Loucy (cell line): ENCODE data around the gene LNPEP.

ENCODE experiments used
- H2AFZ ChIP-seq: fragments of 200-600 bp; sonication (generic); 2 replicates; pipeline ENCODE4 v1.6.0; 2016; ENCODE audit warnings: antibody characterized with exemption, mild to moderate bottlenecking, low read length, moderate library complexity
- H3F3A ChIP-seq: fragments of 200-600 bp; 2 replicates; pipeline ENCODE4 v1.6.0; 2016; ENCODE audit warnings: antibody characterized with exemption, low read depth, mild to moderate bottlenecking
- H3K27me3 ChIP-seq: fragments of 200-600 bp; sonication (generic); 2 replicates; pipeline ENCODE4 v1.6.1; 2014; ENCODE audit warnings: low read length, mild to moderate bottlenecking; ENCODE audit not compliant: insufficient read depth, poor library complexity, severe bottlenecking
- H3K36me3 ChIP-seq: fragments of 200-600 bp; sonication (generic); 2 replicates; pipeline ENCODE4 v1.6.1; 2016; ENCODE audit warnings: low read length; ENCODE audit not compliant: insufficient read depth
- H3K4me1 ChIP-seq: fragments of 200-600 bp; sonication (generic); 2 replicates; pipeline ENCODE4 v1.5.1; 2014; ENCODE audit warnings: low read length, mild to moderate bottlenecking; ENCODE audit not compliant: insufficient read depth, poor library complexity, severe bottlenecking
- H3K4me2 ChIP-seq: fragments of 200-600 bp; sonication (generic); 2 replicates; pipeline ENCODE4 v1.6.0; 2014; ENCODE audit warnings: antibody characterized with exemption, low read length, low read depth, mild to moderate bottlenecking; ENCODE audit not compliant: poor library complexity, severe bottlenecking
- H3K4me3 ChIP-seq: fragments of 200-600 bp; sonication (generic); 2 replicates; pipeline ENCODE4 v1.5.1; 2014; ENCODE audit warnings: low read length, mild to moderate bottlenecking, mixed read lengths; ENCODE audit not compliant: poor library complexity, severe bottlenecking
- H3K79me2 ChIP-seq: fragments of 200-600 bp; sonication (generic); 2 replicates; pipeline ENCODE4 v1.6.1; 2014; ENCODE audit warnings: low read length; ENCODE audit not compliant: insufficient read depth
- H3K9ac ChIP-seq: fragments of 200-600 bp; sonication (generic); 2 replicates; pipeline ENCODE4 v1.6.0; 2014; ENCODE audit warnings: mild to moderate bottlenecking, low read depth, low read length, moderate library complexity; ENCODE audit not compliant: poor library complexity, severe bottlenecking
- H3K9me2 ChIP-seq: fragments of 200-600 bp; sonication (generic); replicated peaks from 2 replicates; pipeline ENCODE4 v1.6.1; 2016; ENCODE audit warnings: low read depth, low read length, mixed read lengths
- H3K9me3 ChIP-seq: fragments of 200-600 bp; sonication (generic); 2 replicates; pipeline ENCODE4 v1.6.1; 2014; ENCODE audit warnings: mild to moderate bottlenecking, antibody characterized with exemption, low read length, low read depth; ENCODE audit not compliant: insufficient read depth
- H4K20me1 ChIP-seq: fragments of 200-600 bp; sonication (generic); 2 replicates; pipeline ENCODE4 v1.6.0; 2014; ENCODE audit warnings: antibody characterized with exemption, low read length, mild to moderate bottlenecking; ENCODE audit not compliant: insufficient read depth, poor library complexity, severe bottlenecking
- CTCF ChIP-seq: fragments of 200-600 bp; sonication (generic); conservative IDR thresholded peaks from 2 replicates; pipeline ENCODE4 v1.5.1; 2014; ENCODE audit warnings: mild to moderate bottlenecking, antibody characterized with exemption, low read length
- EZH2phosphoT487 ChIP-seq: fragments of 200-600 bp; IDR thresholded peaks from 2 replicates; pipeline ENCODE4 v1.6.1; 2018; ENCODE audit warnings: antibody characterized with exemption, mild to moderate bottlenecking, moderate library complexity, borderline replicate concordance

LNPEP gene

GRCh38 chr5:97021416-97021815, 85.5 kb downstream of the LNPEP start:
- Histone ChIP-seq H3K4me2 (no peak overlapping the region), H3K79me2 (no peaks in the 10 kb centered on the region), H3K9me3 (no peaks in the 10 kb centered on the region), H3K9me2 (no peaks in the 10 kb centered on the region), H3F3A (peaks cover 5% of the 10 kb centered on the region; the same call in 1 of the 2 replicates), H4K20me1 (no peaks in the 10 kb centered on the region), H3K9ac (no peak overlapping the region), H2AFZ (no peak overlapping the region), H3K4me3 (no peak overlapping the region), H3K4me1 (peaks cover 9% of the 10 kb centered on the region), H3K36me3 (peaks cover 76% of the 10 kb centered on the region), H3K27me3 (no peaks in the 10 kb centered on the region)
- TF ChIP-seq CTCF = no peak
- TF ChIP-seq EZH2phosphoT487 = no peak

GRCh38 chr5:97022898-97023297, 87.0 kb downstream of the LNPEP start:
- H3K9me3 ChIP-seq = no peaks in the 10 kb centered on the region
- peaks cover 75% of the 10 kb centered on the region for H3K36me3 ChIP-seq
- no peak for TF ChIP-seq EZH2phosphoT487

GRCh38 chr5:97026721-97027120, 90.8 kb downstream of the LNPEP start:
- Histone ChIP-seq H3K27me3 (no peaks in the 10 kb centered on the region), H3K4me2 (no peak overlapping the region), H3K4me3 (no peak overlapping the region), H4K20me1 (no peaks in the 10 kb centered on the region), H3F3A (no peaks in the 10 kb centered on the region), H3K9me3 (no peaks in the 10 kb centered on the region), H3K36me3 (peaks cover 76% of the 10 kb centered on the region), H3K9me2 (no peaks in the 10 kb centered on the region), H3K79me2 (no peaks in the 10 kb centered on the region), H3K4me1 (peaks cover 3% of the 10 kb centered on the region), H2AFZ (no peak overlapping the region), H3K9ac (no peak overlapping the region)
- TF ChIP-seq EZH2phosphoT487 = no peak
- no peak for TF ChIP-seq CTCF

More at GRCh38 chr5:97022898-97023297, 87.0 kb downstream of the LNPEP start:
- Histone ChIP-seq H4K20me1 (no peaks in the 10 kb centered on the region), H3K9me2 (no peaks in the 10 kb centered on the region), H3K4me3 (no peak overlapping the region), H3K4me1 (peaks cover 9% of the 10 kb centered on the region), H3K9ac (no peak overlapping the region), H3K4me2 (no peak overlapping the region), H3K79me2 (no peaks in the 10 kb centered on the region), H2AFZ (no peak overlapping the region), H3K27me3 (no peaks in the 10 kb centered on the region), H3F3A (peaks cover 5% of the 10 kb centered on the region; the same call in 1 of the 2 replicates)

GRCh38 chr5:97037819-97038218, 101.9 kb downstream of the LNPEP start:
- Histone ChIP-seq H3K4me2 (no peak overlapping the region), H3K79me2 (no peaks in the 10 kb centered on the region), H3K4me3 (no peak overlapping the region), H2AFZ (no peak overlapping the region), H3K9ac (no peak overlapping the region), H3K9me3 (no peaks in the 10 kb centered on the region), H3F3A (no peaks in the 10 kb centered on the region), H3K36me3 (peaks cover 4% of the 10 kb centered on the region; the same call in 1 of the 2 replicates), H3K4me1 (no peaks in the 10 kb centered on the region), H3K9me2 (no peaks in the 10 kb centered on the region), H3K27me3 (no peaks in the 10 kb centered on the region), H4K20me1 (no peaks in the 10 kb centered on the region)
- TF ChIP-seq EZH2phosphoT487 (no peak), CTCF (no peak)
